ENCODE measurements around the gene SPRED3.

The SPRED3 gene

GRCh38 chr19:38424272-38424671 is 35.8 kb downstream of the SPRED3 start:
- no peak for TF ChIP-seq SIN3A (IDR thresholded peaks at IDR 0.05; ENCODE audit: borderline replicate concordance, insufficient read depth, low read length)
- TF ChIP-seq REST (IDR thresholded peaks at IDR 0.05; ENCODE audit: insufficient read depth in 1 of 2, low read depth in 2 of 2, low read length in 2 of 2) = no peak
- no peak for TF ChIP-seq POLR2AphosphoS5 (IDR thresholded peaks at IDR 0.05; ENCODE audit: low read depth, low read length)
- TF ChIP-seq FOXP2 (optimal IDR thresholded peaks at IDR 0.05; ENCODE audit: borderline replicate concordance, extremely low read depth, extremely low read length, insufficient read depth) = no peak
- TF ChIP-seq TAF1 (IDR thresholded peaks at IDR 0.05; ENCODE audit: borderline replicate concordance, insufficient read depth, low read length) = no peak

GRCh38 chr19:38425222-38425809 is 36.8 kb downstream of the SPRED3 start:
- TF ChIP-seq TAF1 (IDR thresholded peaks at IDR 0.05; ENCODE audit: borderline replicate concordance, insufficient read depth, low read length) = no peak
- no peak for TF ChIP-seq REST (IDR thresholded peaks at IDR 0.05; ENCODE audit: insufficient read depth in 1 of 2, low read depth in 2 of 2, low read length in 2 of 2)
- TF ChIP-seq SIN3A (IDR thresholded peaks at IDR 0.05; ENCODE audit: borderline replicate concordance, insufficient read depth, low read length) = no peak
- TF ChIP-seq FOXP2 (optimal IDR thresholded peaks at IDR 0.05; ENCODE audit: borderline replicate concordance, extremely low read depth, extremely low read length, insufficient read depth) = no peak

GRCh38 chr19:38425810-38426466 is 37.4 kb downstream of the SPRED3 start, which contains the start of gene RASGRP4:
Gene RASGRP4, minus strand, starts transcription at chr19:38426219. Its CDS starts 128 bp downstream, at chr19:38426091.
- no peak for TF ChIP-seq SIN3A (IDR thresholded peaks at IDR 0.05; ENCODE audit: borderline replicate concordance, insufficient read depth, low read length)

- no peak for TF ChIP-seq FOXP2 (optimal IDR thresholded peaks at IDR 0.05; ENCODE audit: borderline replicate concordance, extremely low read depth, extremely low read length, insufficient read depth)
Measured at GRCh38 chr19:38429055-38429810, 40.7 kb downstream of the SPRED3 start.

- TF ChIP-seq SIN3A (IDR thresholded peaks at IDR 0.05; ENCODE audit: borderline replicate concordance, insufficient read depth, low read length) = no peak
- TF ChIP-seq TAF1 (IDR thresholded peaks at IDR 0.05; ENCODE audit: borderline replicate concordance, insufficient read depth, low read length) = no peak
- no peak for TF ChIP-seq FOXP2 (optimal IDR thresholded peaks at IDR 0.05; ENCODE audit: borderline replicate concordance, extremely low read depth, extremely low read length, insufficient read depth)
- no peak for TF ChIP-seq REST (IDR thresholded peaks at IDR 0.05; ENCODE audit: insufficient read depth in 1 of 2, low read depth in 2 of 2, low read length in 2 of 2)
- TF ChIP-seq POLR2AphosphoS5 (IDR thresholded peaks at IDR 0.05; ENCODE audit: low read depth, low read length) = no peak
Measured at GRCh38 chr19:38429811-38430156, 41.3 kb downstream of the SPRED3 start.

- TF ChIP-seq REST (IDR thresholded peaks at IDR 0.05; ENCODE audit: insufficient read depth in 1 of 2, low read depth in 2 of 2, low read length in 2 of 2) (no peak), FOXP2 (optimal IDR thresholded peaks at IDR 0.05; ENCODE audit: borderline replicate concordance, extremely low read depth, extremely low read length, insufficient read depth) (no peak), SIN3A (IDR thresholded peaks at IDR 0.05; ENCODE audit: borderline replicate concordance, insufficient read depth, low read length) (no peak), TAF1 (IDR thresholded peaks at IDR 0.05; ENCODE audit: borderline replicate concordance, insufficient read depth, low read length) (no peak), POLR2AphosphoS5 (IDR thresholded peaks at IDR 0.05; ENCODE audit: low read depth, low read length) (no peak)
Measured at GRCh38 chr19:38430931-38431330, 42.4 kb downstream of the SPRED3 start.
